GM21737 (cell line): ENCODE measurements around the gene CORO2A.
"Not testable (repeated sequence)": the region's sequence is repeated elsewhere in the genome, so short reads cannot be mapped to it uniquely, and the experiment has no call there.

Experiments
- ATAC-seq: cut with Tn5 transposase; IDR thresholded peaks from one replicate; pipeline ENCODE4 v1.9.1; 2021; ENCODE audit warnings: mild to moderate bottlenecking, moderate library complexity; ENCODE audit not compliant: unreplicated experiment

The CORO2A gene

GRCh38 chr9:98086461-98086860 lies 106.0 kb downstream of the CORO2A start:
- no peak for ATAC-seq

GRCh38 chr9:98085944-98086343 lies 106.5 kb downstream of the CORO2A start:
- no peak for ATAC-seq

GRCh38 chr9:98085058-98085457 lies 107.4 kb downstream of the CORO2A start:
- ATAC-seq = no peak

- no peak for ATAC-seq
Observed at GRCh38 chr9:98084396-98084795, 108.0 kb downstream of the CORO2A start.

GRCh38 chr9:98083566-98084183 lies 108.8 kb downstream of the CORO2A start:
- ATAC-seq = no peak

- no peak for ATAC-seq
Observed at GRCh38 chr9:98083061-98083501, 109.4 kb downstream of the CORO2A start.

GRCh38 chr9:98081477-98082219 lies 110.8 kb downstream of the CORO2A start:
- no peak for ATAC-seq

- no peak for ATAC-seq
Observed at GRCh38 chr9:98080780-98081179, 111.7 kb downstream of the CORO2A start.

- no peak for ATAC-seq
Observed at GRCh38 chr9:98080326-98080725, 112.1 kb downstream of the CORO2A start.

- ATAC-seq = no peak
Observed at GRCh38 chr9:98078895-98079294, 113.5 kb downstream of the CORO2A start.

GRCh38 chr9:98076514-98076890 lies 115.9 kb downstream of the CORO2A start:
- ATAC-seq = not testable (repeated sequence)

- ATAC-seq = no peak
Observed at GRCh38 chr9:98075332-98075805, 117.1 kb downstream of the CORO2A start.

- ATAC-seq = no peak
Observed at GRCh38 chr9:98074115-98074990, 118.1 kb downstream of the CORO2A start.

- no peak for ATAC-seq
Observed at GRCh38 chr9:98071737-98072136, 120.7 kb downstream of the CORO2A start.
